GM19324 (cell line): ENCODE results near the gene CC2D1B.

Source experiments
- ATAC-seq: cut with Tn5 transposase; IDR thresholded peaks from one replicate; pipeline ENCODE4 v1.9.1; 2021; ENCODE audit warnings: mild to moderate bottlenecking, moderate library complexity; ENCODE audit not compliant: unreplicated experiment, low FRiP score

Gene CC2D1B

DNA sequence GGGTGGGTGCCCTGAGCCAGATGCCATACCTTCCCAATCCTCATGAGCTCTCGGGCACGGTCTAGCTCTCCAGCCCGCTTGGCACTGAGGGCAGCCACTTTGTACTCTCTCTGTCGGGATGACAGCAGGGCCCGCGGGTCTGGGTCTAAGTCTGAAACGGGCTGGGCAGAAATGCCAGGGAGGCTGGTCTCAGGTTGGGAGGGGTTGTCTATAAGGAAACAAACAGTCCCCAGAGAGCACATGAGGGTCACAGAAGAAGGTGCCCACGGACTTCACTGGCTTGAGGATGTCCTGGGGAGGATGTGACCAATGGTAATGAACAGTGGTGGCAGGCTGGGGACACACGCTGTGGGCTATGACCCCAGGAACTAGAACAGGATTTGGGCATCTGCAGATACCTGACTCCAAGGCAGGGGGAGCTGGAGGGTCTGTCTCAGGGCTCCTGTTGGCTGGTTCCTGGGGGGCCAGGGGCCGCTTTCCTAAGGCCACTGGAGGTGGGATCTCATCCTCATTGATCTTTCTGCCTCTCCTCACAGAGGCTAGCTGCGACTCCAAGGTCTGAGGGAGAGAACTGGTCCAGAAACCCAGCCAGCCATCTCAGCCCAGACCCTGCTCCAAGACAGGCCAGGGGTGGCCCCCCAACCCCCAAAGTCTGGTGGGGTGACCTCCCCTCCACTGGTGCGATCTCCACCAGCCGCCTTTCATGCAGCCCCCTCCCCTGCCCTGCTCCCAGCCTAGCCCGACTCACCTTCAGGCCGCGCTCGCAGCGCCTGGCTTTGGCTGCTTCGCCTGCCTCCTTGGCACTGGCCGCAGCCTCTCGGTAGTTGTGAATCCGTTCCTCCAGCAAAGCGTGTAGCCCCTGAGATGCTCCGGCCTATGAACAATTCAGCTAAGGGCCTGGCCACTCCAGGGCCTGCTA lies 6.1 kb downstream of the CC2D1B start:
- ATAC-seq: no peak

DNA sequence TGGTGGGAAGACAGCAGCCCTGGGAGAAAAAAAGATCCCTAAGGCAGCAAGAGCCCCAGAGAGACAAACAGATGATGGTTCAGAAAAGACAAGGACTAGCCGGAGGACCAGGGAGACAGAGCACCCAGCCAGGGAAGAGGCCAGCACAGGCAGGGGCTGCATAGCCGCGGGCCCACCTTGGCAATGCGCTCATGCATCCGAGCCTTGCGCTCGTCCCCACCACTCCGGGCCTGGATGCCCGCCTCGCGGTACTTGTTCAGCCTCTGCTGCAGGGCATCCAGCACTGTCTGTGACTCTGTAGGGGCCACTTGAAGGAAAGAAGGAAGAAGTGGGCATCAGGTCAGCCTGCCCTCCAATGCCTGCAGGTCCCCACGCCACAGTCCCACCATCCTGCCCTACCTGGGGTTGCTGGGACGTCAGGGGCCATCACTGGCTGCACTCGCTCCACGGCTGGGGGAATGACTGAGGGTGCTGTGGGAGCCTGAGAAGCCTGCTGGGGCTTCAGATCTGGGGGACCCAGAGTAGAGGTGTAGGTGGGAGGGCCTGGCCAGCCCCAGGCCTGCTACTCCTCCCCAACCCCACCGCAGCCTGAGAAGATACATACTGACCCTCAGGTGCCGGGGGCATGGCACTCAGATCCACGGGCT lies 7.0 kb downstream of the CC2D1B start:
- no peak for ATAC-seq

DNA sequence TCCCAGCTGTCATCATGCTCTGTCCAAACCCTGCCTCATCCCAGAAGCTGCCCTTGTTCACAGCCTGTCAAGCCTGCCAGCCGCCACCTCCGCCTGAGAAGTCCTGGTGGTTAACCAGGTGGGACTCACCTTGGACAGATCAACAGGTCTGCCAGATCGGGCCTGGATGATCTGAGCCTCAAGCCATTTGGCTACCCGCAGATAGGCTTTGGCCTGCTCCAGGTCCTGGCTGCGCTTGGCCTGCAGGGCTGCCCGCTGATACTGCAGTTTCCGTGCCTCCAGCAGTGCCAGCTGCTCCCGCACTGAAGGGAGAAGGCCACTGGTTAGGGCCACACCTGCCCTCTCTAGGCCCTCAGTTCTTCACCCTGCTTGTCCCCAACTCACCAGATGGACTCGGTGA lies 8.6 kb downstream of the CC2D1B start:
- no peak for ATAC-seq

DNA sequence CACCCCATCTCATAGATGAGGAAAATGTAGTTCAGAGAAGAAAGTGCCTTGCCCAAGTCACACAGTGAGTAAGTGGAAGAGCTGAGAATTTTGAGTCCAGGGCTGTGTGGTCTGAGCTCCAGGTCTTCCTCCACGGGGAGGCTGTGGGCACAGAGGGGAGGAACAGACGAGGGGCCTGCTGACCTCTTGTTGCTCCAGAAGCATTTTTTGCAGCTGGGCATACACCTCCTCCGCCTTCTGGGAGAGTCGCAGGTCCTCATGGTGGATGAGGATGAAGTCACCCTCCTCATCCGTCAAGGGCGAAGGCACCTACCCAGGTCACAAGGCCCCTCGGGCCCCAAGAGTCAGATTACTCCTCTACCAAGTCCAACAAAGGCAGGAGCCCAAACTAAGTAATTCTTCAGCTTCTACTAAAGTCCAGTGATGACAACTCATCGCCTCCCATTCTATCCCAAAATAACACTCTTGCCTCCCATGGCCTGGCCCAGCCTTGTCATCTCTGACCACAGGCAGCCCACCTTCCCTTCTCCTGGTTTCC lies 9.1 kb downstream of the CC2D1B start:
- no peak for ATAC-seq

DNA sequence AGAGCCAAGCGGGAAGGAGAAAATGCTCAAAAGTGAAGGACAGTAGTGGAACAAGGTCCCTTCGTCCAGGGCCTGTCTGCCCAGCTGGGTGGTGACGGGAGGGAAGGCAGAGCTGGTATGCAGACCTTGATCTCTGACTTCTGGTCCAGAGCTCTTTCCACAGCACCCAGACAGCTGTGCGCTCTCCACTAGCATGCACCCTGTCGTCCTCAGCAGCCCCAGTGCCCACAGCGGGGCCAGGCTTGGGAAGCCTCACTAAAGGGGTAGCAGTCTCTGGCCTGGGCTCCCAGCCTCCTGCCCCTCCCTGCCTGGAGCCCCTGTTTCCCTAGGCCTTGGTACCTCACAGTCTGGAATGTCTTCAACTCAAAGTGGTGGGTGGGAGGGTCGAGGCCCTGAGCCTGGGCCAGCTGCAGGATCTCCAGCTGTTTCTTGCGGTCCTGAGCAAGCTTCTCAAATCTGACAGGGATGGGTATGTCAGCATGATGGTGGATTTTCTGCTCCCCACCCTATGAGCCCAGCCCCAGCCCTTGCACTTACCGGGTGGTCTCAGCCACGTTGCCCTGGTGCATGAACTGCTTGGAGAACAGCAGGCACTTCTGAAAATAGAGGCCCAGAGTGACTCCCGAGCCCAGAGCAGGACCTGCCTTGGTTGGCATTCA lies 10.0 kb downstream of the CC2D1B start:
- ATAC-seq: no peak

DNA sequence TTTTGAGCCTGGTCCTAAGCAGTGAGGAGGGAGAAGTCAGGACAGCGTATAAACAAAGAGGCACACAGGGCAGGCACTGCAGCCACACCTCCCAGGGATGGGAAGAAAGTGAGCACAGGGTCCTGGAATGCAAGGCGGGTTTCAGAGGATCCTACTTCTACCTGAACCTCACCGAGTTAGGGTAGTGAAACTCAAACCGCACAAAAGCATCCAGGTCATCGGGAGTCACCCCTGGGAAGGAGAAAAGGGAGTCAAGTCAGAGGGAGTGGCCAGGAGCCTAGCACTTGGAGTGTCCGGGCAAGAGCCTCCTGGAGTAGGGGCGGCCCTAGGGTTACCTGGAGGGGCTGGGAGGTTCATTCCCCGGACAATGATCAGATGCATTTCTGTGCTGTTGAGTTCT lies 10.6 kb downstream of the CC2D1B start:
- ATAC-seq: no peak

DNA sequence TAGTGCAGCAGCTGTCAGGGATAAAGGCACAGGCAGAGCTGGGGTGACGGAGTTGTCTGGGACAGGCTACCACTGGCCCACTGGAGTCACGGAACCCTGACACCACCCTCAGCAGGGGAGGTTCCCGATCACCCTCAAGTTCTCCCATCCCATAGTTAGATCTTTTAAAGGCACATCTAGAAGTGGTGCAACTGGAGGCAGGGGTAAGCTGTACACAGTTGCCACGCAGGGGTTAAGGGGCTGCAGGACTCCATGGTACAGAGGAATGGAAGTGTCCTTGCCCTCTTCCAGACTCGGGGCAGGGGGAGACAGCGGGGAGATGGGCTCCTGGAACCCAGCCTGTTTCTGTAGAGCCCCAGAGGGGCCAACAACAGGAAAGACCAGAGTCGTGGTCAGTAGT lies 13.3 kb downstream of the CC2D1B start:
- ATAC-seq: no peak

DNA sequence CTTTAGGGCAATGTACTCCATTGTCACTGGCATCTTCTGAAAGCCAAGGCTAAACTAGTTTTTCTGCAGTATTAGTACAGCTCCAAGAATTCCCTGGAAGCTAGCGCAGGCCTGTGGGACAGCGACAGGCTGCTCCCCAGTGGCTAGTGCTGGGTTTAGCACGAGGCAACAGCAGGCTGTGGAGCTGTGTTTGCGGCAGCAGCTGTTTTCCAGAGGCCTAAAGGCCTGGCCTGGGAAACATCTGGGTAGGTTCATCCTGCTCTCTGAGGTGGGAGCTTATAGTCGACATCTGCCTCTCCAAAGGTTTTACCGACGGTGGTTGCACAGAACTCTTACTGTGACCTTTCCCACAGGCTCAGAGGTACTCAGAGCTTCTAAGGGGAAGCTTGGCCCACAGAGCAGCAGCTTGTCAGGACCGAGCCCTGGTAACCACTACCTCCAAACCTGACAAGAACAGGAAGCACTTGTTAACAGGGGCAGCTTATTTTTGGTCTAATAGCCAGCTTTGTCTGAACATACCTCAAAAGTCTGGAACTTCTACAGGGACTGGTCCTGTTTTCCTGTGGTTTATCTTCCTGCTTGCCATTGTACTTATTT lies 17.2 kb downstream of the CC2D1B start:
- no peak for ATAC-seq

DNA sequence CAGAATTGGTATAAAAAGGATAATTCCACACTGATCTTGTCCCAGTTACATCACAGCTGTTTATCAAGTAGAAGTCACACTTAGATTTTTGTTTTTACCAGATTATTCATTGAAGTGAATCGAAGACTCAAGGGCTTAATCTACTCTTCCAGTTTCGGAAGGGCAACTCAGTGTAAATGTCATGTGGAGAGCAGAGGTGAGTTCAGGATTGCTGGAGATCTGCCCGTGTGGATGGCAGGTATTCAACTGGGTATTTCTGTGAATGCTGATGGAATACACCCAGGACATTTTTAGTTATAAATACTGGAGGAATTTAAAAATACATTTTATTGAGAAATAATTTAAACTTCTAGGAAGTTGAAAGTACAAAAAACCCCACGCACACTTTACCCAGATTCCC lies 19.4 kb downstream of the CC2D1B start:
- ATAC-seq: no peak

DNA sequence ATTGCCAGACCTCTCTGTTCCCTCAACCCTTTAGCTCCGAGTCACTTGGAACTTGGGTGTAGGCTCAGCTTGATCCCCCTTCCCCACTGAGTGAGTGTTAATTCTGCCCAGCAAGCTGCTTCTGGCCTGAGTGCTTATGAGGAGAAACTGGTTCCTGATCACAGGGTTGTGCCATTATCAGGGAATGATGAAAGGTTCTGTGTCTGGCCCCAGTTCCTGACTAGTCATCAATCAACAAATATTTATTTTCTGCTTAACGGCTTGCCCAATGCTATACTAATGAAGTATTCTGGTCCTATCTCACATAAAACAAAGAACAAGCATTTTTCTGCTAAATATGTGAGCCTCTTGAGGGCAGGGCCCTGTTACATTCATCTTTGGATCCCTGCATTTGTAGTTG lies 20.8 kb downstream of the CC2D1B start:
- no peak for ATAC-seq

DNA sequence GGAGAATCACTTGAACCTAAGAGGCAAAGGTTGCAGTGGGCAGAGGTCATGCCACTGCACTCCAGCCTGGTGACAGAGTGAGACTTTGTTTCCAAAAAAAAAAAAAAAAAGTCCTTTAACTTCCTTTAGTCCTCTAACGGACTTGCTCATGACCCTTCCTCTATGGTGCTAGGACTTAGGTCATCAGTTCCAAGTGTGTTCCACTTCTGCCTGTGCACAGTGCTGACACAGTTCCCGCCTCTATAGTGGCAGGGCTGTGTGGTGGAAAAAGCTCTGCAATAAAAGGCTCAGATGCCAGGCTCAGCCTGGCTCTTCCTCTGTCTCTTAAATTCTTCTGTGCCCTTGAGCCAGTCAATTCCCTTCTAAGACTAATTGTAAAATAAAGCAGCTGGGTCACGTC lies 22.0 kb downstream of the CC2D1B start:
- no peak for ATAC-seq

DNA sequence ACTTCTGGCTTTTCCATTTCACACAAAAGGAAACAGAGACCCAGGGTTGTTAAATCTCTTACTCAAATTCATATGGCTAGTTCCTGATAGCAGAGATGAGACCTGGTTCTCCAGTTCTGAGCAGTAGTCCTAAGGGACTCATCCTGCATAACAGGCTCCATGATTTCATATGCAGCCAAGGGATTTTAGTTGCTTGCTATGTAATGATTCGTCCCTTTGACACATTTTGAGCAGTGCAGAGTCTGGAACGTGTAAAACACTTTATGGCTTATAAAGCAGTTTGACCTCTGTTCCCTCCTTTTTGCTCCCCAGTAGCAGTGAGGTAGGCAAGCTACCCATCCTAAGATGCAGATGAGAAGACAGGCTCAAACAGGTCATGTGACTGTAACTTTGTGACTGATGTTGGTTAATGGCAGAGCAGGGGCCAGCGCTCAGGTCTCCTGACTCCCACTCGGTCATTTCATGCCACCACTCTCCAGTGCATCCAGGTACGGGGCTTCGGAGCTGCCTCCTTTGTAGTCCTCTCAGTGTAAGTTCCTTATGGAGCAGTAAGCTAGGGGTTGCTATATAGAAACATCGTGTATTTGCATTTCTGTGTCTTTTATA lies 24.2 kb downstream of the CC2D1B start:
- ATAC-seq: no peak

DNA sequence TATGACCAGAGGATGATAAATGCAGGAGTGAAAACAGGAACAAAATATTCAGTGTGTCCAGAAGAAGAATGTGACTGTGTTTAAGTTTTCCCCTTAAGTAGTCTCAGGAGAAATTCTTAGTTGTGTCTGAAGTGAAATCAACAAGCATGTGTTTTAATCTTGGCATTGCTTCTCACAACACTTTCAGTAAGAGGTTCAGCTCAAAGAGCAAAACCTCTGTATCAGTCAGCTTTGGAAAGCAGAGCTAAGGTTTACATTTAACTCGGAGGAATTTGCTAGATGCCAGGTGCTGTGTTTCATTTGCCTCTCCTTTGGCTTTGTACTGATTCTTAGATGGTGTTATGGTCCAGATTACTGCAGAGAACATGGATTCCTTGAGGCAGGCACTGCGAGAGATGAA lies 28.6 kb downstream of the CC2D1B start:
- ATAC-seq: no peak

DNA sequence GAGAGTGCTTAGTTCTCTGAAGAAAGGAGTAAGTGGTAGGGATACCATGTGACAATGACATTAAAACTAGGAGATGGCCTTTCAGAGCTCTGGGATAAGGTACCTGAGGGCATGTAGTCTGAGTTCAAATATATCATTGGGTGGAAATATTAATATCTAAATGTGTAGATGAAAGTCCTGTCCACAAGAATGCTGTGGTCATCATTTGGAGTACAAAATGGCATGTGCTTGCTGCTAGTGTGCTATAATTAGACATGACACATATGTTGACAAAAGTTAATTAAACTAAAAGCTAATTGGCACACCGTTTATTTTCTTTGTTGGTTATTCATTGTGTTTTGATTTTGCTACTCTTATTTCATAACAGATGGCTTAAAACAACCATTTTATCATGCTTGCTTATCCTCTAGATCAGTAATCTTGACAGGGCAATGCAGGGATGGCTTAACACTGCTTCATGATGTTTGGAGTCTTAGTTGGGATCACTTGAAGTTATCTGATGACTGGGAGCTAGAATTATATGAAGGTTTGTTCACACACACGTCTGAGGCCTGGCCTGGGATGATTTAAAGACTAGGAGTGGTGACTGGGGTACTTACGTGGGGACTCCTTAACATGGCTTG lies 31.0 kb downstream of the CC2D1B start:
- no peak for ATAC-seq

DNA sequence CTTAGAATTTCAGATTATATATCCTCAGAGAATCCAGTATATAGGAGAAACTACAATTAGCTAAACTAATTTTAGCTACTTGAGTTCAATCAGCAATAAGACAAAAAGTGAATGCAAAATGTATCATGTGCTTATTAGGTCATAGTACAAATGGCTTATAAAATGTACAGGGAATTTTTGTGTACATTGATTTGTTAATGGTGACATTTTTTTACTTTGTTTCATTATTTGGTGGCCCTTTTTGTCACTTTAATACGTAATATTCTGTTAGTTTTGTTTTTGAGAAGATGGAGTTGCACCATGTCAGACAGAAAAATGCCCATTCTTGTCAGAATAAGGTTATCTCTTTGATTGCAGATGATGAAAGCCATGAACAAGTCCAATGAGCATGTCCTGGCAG lies 33.6 kb downstream of the CC2D1B start:
- ATAC-seq: no peak

DNA sequence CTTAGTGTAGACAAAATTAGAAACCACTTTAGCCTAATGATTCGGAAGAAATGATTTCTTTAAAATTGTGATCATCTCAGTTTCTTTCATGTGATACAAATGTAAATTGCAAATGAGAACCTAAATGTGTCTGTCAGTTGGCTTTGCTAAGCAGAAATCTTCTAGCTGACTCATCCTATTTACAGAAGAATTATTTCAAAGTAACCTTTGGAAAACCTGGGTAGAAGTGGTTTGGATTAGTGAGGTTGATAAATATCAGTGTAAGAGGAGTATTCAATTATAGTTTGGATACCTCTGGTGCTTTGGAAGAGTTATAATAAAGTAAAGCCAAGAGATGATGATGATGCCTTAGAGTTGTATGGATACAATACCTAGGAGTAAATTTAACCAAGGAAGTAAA lies 37.4 kb downstream of the CC2D1B start:
- no peak for ATAC-seq

DNA sequence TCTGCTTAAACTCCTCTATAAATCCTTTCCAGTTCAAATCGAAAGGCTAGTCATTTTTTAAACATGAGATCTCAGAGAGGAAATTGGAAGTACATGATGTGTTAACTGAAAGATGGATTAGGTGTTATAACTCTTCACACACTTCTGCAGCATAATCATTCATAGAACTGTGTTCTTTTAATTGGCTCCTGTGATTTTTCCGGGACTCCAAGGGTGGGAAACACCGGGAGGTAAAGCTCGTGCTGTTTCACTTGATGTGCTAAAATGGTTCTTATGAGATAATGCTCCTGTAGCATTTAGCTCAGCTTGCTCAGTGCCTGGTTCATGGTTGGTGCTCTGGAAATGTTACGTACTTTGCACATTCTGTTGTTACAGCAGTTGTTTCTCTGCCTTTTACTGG lies 40.2 kb downstream of the CC2D1B start:
- no peak for ATAC-seq

DNA sequence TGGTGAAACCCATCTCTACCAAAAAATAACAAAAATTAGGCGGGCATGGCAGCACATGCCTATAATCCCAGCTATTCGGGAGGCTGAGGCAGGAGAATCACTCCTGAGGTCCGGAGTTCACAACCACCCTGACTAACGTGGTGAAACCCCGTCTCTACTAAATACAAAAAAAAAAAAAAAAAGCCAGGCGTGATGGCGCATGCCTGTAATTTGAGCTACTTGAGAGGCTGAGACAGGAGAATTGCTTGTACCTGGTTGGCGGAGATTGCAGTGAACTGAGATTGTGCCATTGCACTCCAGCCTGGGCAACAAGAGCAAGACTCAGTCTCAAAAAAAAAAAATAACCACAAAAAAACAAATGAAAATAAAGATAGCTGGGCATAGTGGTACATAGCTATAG lies 42.3 kb downstream of the CC2D1B start:
- no peak for ATAC-seq

DNA sequence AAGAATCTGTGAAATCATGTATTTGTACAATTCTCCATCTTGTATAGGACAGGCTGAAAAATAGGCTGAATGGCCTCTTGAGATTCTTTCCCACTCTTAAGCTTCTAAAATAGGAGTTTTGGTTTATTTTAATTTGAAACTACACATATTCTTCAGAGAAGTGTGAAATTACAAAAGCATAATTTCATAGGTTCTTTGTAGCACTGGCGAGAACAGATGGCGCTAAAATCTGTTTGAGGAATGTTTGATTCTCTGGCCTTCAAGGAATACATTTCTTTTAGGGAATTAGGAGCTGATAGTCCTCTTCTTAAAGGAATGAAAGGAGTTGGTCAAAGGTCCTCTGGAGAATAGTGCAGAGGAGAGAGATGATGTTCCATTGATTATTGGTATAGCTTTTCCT lies 44.9 kb downstream of the CC2D1B start:
- ATAC-seq: no peak
